A549 treated with CpdA at 1 μM for 4 hours (cell line): ENCODE measurements around the gene EIF5AL1. TPM values are rescaled to one million over a fixed set of nuclear protein-coding genes. Genes with fewer than 3 reads are reported as not detected.

Experiments used
- total RNA-seq: library from RNA; stranded (reverse); fragments of 200-300 nt; extraction: Qiagen RNA extraction; gene quantifications from 5 replicates; pipeline ENCODE4 v1.2.3, GENCODE V29; 2022; ENCODE audit warnings: low read depth

The EIF5AL1 gene
- total RNA-seq = 1.7 to 3.8 TPM (median 2.2 TPM) in 5 replicates

GRCh38 chr10:79511891-79512583 lies at the start of gene EIF5AL1:
Gene EIF5AL1, plus strand, starts transcription at chr10:79512533. Its CDS starts 117 bp downstream, at chr10:79512650.

DNA sequence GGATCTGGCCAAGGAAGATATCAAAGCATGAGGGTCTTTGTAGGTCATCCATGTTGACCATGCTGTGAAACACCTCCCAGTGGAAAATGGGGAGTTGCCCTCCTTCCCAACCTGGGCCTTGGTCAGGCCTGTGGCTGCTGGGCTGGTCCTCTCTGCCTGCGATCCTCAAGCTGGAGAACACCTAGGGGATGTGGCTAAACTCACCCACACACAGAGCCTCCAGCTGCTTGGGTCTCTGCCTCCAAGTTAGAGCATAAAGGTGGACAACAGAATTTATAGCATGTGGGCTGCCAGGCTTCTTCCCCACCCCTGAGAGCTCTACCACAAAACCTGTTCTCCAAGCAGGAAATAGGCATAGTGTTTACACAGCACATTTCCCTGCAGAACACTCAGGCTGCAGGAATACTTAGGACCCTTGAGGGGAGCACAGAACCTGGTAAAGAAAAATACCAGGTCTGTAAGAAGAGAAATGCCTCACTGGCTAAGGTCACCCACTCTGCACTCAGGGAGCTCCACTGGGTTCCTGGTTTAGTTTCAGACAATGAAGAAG lies 47.9 kb downstream of the EIF5AL1 start, which contains the start of gene SFTPA2:
Gene SFTPA2 (minus strand): TSS at position 248 of the 550 bp plus-strand sequence. CDS start 924 bp downstream, outside the sequence.

Other genes with a start within 250 kb of the EIF5AL1 start
- gene PPIF, start 165.1 kb upstream of the EIF5AL1 start, total RNA-seq = 147 to 236 TPM (median 178 TPM) in 5 replicates
- gene ZCCHC24, start 66.9 kb upstream of the EIF5AL1 start, total RNA-seq = 2.8 to 5.4 TPM (median 4.6 TPM) in 5 replicates
- gene SFTPA2, start 47.9 kb downstream of the EIF5AL1 start, total RNA-seq = not detected in 5 replicates
- gene SFTPA1, start 98.4 kb downstream of the EIF5AL1 start, total RNA-seq = not detected in 5 replicates
- 0.14 to 0.38 TPM (median 0.23 TPM) in 5 replicates for gene NUTM2B, start 190.7 kb downstream of the EIF5AL1 start, total RNA-seq